OCI-LY7 (cell line): ENCODE data around the gene KLK11. TPM values are rescaled to one million over a fixed set of nuclear protein-coding genes. Genes with fewer than 3 reads are reported as not detected.

ENCODE experiments used
- BruUV-seq: library from RNA; stranded (reverse); fragments of 400-500 nt; replicated peaks from 2 replicates; lab custom pipeline; 2021; lab: Mats Ljungman, UMichigan
- CTCF ChIA-PET: fragments of 300-600 bp; sonication (Branson Sonifier 250); formaldehyde crosslinking; loops from one replicate; lab custom pipeline; 2022; ENCODE audit warnings: antibody characterized with exemption; ENCODE audit not compliant: unreplicated experiment; lab: Charles Lee
- POLR2A ChIA-PET: fragments of 300-600 bp; sonication (Branson Sonifier 250); formaldehyde crosslinking; loops from one replicate; lab custom pipeline; 2022; ENCODE audit warnings: antibody characterized with exemption; lab: Charles Lee
- DNase-seq: peaks from one replicate; pipeline ENCODE4 v3.0.0-alpha.2; 2015; ENCODE audit warnings: low spot score
- H2AFZ ChIP-seq: fragments of 200-600 bp; sonication (generic), shearing (Covaris generic); 2 replicates; pipeline ENCODE4 v1.6.1; 2014; ENCODE audit warnings: mild to moderate bottlenecking, antibody characterized with exemption, low read length, moderate library complexity
- H3K27ac ChIP-seq: fragments of 200-600 bp; sonication (generic); 2 replicates; pipeline ENCODE4 v1.5.1; 2014; ENCODE audit warnings: mixed run types, low read depth, mild to moderate bottlenecking, moderate library complexity, low read length, inconsistent platforms; ENCODE audit not compliant: poor library complexity, severe bottlenecking
- H3K36me3 ChIP-seq: fragments of 200-600 bp; sonication (generic); 2 replicates; pipeline ENCODE4 v1.6.1; 2014; ENCODE audit warnings: mild to moderate bottlenecking, antibody characterized with exemption, low read length, moderate library complexity, mixed read lengths; ENCODE audit not compliant: insufficient read depth
- H3K4me1 ChIP-seq: fragments of 200-600 bp; sonication (generic); 2 replicates; pipeline ENCODE4 v1.5.1; 2014; ENCODE audit warnings: mild to moderate bottlenecking, low read length; ENCODE audit not compliant: insufficient read depth, poor library complexity, severe bottlenecking
- H3K4me2 ChIP-seq: fragments of 200-600 bp; sonication (generic); 2 replicates; pipeline ENCODE4 v1.6.1; 2014; ENCODE audit warnings: mild to moderate bottlenecking, low read length
- H3K4me3 ChIP-seq: fragments of 200-600 bp; sonication (generic); 2 replicates; pipeline ENCODE4 v1.5.1; 2014; ENCODE audit warnings: mild to moderate bottlenecking, low read depth, low read length; ENCODE audit not compliant: poor library complexity, severe bottlenecking
- H3K79me2 ChIP-seq: fragments of 200-600 bp; sonication (generic); 2 replicates; pipeline ENCODE4 v1.6.1; 2016; ENCODE audit warnings: low read depth, mild to moderate bottlenecking, low read length, moderate library complexity, mixed read lengths; ENCODE audit not compliant: insufficient read depth
- H3K9me2 ChIP-seq: fragments of 200-600 bp; sonication (generic); 2 replicates; pipeline ENCODE4 v1.6.1; 2016; ENCODE audit warnings: mild to moderate bottlenecking, low read length, mixed read lengths; ENCODE audit not compliant: insufficient read depth
- H3K9me3 ChIP-seq: fragments of 200-600 bp; sonication (generic); 2 replicates; pipeline ENCODE4 v1.6.1; 2014; ENCODE audit warnings: mild to moderate bottlenecking, mixed run types, low read length, mixed read lengths
- H4K20me1 ChIP-seq: fragments of 200-600 bp; sonication (generic); 2 replicates; pipeline ENCODE4 v1.6.1; 2014; ENCODE audit warnings: mild to moderate bottlenecking, antibody characterized with exemption, low read length, moderate library complexity, mixed read lengths; ENCODE audit not compliant: insufficient read depth
- CTCF ChIP-seq: fragments of 200-600 bp; sonication (generic); conservative IDR thresholded peaks from 2 replicates; pipeline ENCODE4 v1.5.1; 2014; ENCODE audit warnings: mild to moderate bottlenecking, antibody characterized with exemption, low read length, moderate library complexity, mixed read lengths
- EZH2phosphoT487 ChIP-seq: fragments of 200-600 bp; sonication (generic); IDR thresholded peaks from 2 replicates; pipeline ENCODE4 v1.6.1; 2018; ENCODE audit warnings: low read depth, borderline replicate concordance, mild to moderate bottlenecking, mixed run types, antibody characterized with exemption, low read length, moderate library complexity, mixed read lengths
- intact Hi-C: fragments of 100-400 bp; cut with micrococcal nuclease; formaldehyde crosslinking; loops from one replicate; pipeline ENCODE4 v1.10.0; 2022; ENCODE audit not compliant: unreplicated experiment
- total RNA-seq, 2 experiments: library from RNA; depleted of rRNA in 1 of 2; stranded (reverse); fragments of >200 nt in 1 of 2; shearing (Covaris generic) in 1 of 2; gene quantifications; 2 replicates each; pipeline ENCODE4 v1.2.3, GENCODE V29; 2014 to 2022

The KLK11 gene
- total RNA-seq, 2 experiments from 2014 or later, result not detected

GRCh38 chr19:51020988-51021651 lies 5.3 kb downstream of the KLK11 start:
- Histone ChIP-seq H3K4me3 (no peak overlapping the region), H3K27ac (no peak overlapping the region), H3K9me2 (no peaks in the 10 kb centered on the region), H2AFZ (0 out of 2 replicates have a peak overlapping the region, but pooled peaks have one; percentile 42), H4K20me1 (no peaks in the 10 kb centered on the region), H3K36me3 (no peaks in the 10 kb centered on the region), H3K4me1 (no peaks in the 10 kb centered on the region), H3K79me2 (no peaks in the 10 kb centered on the region), H3K4me2 (no peak overlapping the region), H3K9me3 (no peaks in the 10 kb centered on the region)
- peak; percentile 40 for DNase-seq
- TF ChIP-seq CTCF (peak; percentile 82), EZH2phosphoT487 (no peak)
- CTCF ChIA-PET, result no interaction called here
- POLR2A ChIA-PET, result interaction anchor here (0.5 to 0.7 kb wide), 3 partner anchors 132 to 1585 kb away, joined by 3 read pairs; no protein-coding TSS in a partner anchor
- intact Hi-C loops, result no loop called here
- BruUV-seq, result no TSS peak

DNA sequence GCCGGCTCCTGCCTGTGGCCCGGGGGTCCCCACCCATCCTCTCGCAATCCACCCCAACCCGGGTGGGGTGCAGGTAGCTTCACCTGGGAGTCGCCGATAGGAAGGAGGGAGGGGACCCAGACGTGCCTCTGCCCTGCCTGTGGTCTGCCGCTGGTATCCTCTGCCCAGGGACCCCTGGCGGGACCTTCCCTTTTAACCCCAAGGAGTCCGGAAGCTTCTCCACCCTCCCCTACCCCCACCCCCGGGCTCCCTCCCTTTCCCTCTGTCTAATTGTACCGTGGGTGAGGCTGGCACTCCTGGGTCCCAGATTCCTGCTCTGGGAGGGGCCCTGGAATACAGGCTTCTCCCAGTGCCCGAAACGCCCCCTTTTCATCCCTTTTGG lies 6.9 kb downstream of the KLK11 start, which contains the start of gene KLK10:
TSS of gene KLK10 (minus strand) at position 166 of the 382 bp plus-strand sequence. CDS start 579 bp downstream, outside the sequence.
- TF ChIP-seq EZH2phosphoT487 (no peak), CTCF (no peak)
- H3K4me2 ChIP-seq, result no peak within 1 kb of the TSS
- H3K27ac ChIP-seq, result no peak within 1 kb of the TSS
- no peaks in the 10 kb centered on the region for H3K79me2 ChIP-seq
- no peak for DNase-seq
- no peak within 1 kb of the TSS for H2AFZ ChIP-seq
- intact Hi-C loops, result no loop called here
- ChIA-PET POLR2A (no interaction called here), CTCF (no interaction called here)
- H3K36me3 ChIP-seq, result no peaks in the 10 kb centered on the region
- H3K4me1 ChIP-seq, result no peaks in the 10 kb centered on the region
- H3K9me2 ChIP-seq, result no peaks in the 10 kb centered on the region
- BruUV-seq, result no TSS peak
- H3K9me3 ChIP-seq, result no peaks in the 10 kb centered on the region
- H4K20me1 ChIP-seq, result no peaks in the 10 kb centered on the region
- no peak within 1 kb of the TSS for H3K4me3 ChIP-seq
